Activated CD4-positive, CD25-positive, alpha-beta regulatory T cell treated with anti-CD3 and anti-CD28 coated beads, Interleukin-2, amount 50 U/mL, for 72 hours (primary cell): ENCODE measurements around the gene PSORS1C1.

Experiments
- DNase-seq: peaks from one replicate; pipeline ENCODE4 v3.0.0; 2021

Gene PSORS1C1

GRCh38 chr6:31128093-31128676 is 13.6 kb downstream of the PSORS1C1 start:
- peak; percentile 80 for DNase-seq

- no peak for DNase-seq
Measured at GRCh38 chr6:31129130-31129529, 14.5 kb downstream of the PSORS1C1 start.

GRCh38 chr6:31130751-31131150 is 16.2 kb downstream of the PSORS1C1 start:
- DNase-seq = no peak

GRCh38 chr6:31131595-31131994 is 17.0 kb downstream of the PSORS1C1 start:
- no peak for DNase-seq

GRCh38 chr6:31132806-31133205 is 18.2 kb downstream of the PSORS1C1 start:
- DNase-seq = no peak

GRCh38 chr6:31135710-31136109 is 21.1 kb downstream of the PSORS1C1 start:
- DNase-seq = no peak

- DNase-seq = no peak
Measured at GRCh38 chr6:31138982-31139381, 24.4 kb downstream of the PSORS1C1 start, which contains the start of gene PSORS1C2. Gene PSORS1C2, minus strand, starts transcription at chr6:31139066. Its CDS starts 40 bp downstream, at chr6:31139026.

GRCh38 chr6:31139599-31139998 is 25.0 kb downstream of the PSORS1C1 start:
- no peak for DNase-seq

- DNase-seq = no peak
Measured at GRCh38 chr6:31140643-31141042, 26.0 kb downstream of the PSORS1C1 start.

GRCh38 chr6:31142361-31142761 is 27.8 kb downstream of the PSORS1C1 start:
- no peak for DNase-seq

GRCh38 chr6:31143148-31143547 is 28.5 kb downstream of the PSORS1C1 start:
- no peak for DNase-seq

GRCh38 chr6:31144296-31144969 is 29.8 kb downstream of the PSORS1C1 start:
- no peak for DNase-seq

- DNase-seq = no peak
Measured at GRCh38 chr6:31144970-31145340, 30.4 kb downstream of the PSORS1C1 start.

GRCh38 chr6:31145386-31145785 is 30.8 kb downstream of the PSORS1C1 start:
- DNase-seq = no peak

- DNase-seq = no peak
Measured at GRCh38 chr6:31149827-31150447, 35.3 kb downstream of the PSORS1C1 start.

GRCh38 chr6:31152781-31153180 is 38.2 kb downstream of the PSORS1C1 start:
- DNase-seq = no peak

GRCh38 chr6:31154436-31154835 is 39.8 kb downstream of the PSORS1C1 start:
- no peak for DNase-seq

GRCh38 chr6:31156641-31157040 is 42.0 kb downstream of the PSORS1C1 start:
- DNase-seq = no peak

- no peak for DNase-seq
Measured at GRCh38 chr6:31157513-31158139, 43.0 kb downstream of the PSORS1C1 start, which contains the start of gene CCHCR1. Gene CCHCR1, minus strand, starts transcription at chr6:31157802. Its CDS starts 202 bp downstream, at chr6:31157600.

GRCh38 chr6:31158140-31158862 is 43.7 kb downstream of the PSORS1C1 start, which contains the start of gene TCF19:
Gene TCF19, plus strand, starts transcription at chr6:31158589. Its CDS starts 881 bp downstream, at chr6:31159470.
- DNase-seq = peak; percentile 99

- peak; percentile 42 for DNase-seq
Measured at GRCh38 chr6:31158863-31159855, 44.6 kb downstream of the PSORS1C1 start.
